SH-SY5Y (cell line): ENCODE data around the gene ODF4.

Experiments used
- GATA2 ChIP-seq: IDR thresholded peaks from 2 replicates; pipeline ENCODE4 v1.6.1; 2011; ENCODE audit warnings: mild to moderate bottlenecking, low read depth, low read length
- GATA3 ChIP-seq: IDR thresholded peaks from 2 replicates; pipeline ENCODE4 v1.6.1; 2011; ENCODE audit warnings: low read depth, mild to moderate bottlenecking, low read length, moderate library complexity

GRCh38 chr17:8365143-8365542, 25.5 kb downstream of the ODF4 start:
- TF ChIP-seq GATA2 (no peak), GATA3 (no peak)
